GM10847 (cell line): ENCODE results near the gene PPP3R2.

Experiments
- POLR2A ChIP-seq: IDR thresholded peaks from 2 replicates; pipeline ENCODE4 v1.6.1; 2011; ENCODE audit not compliant: insufficient read length; ENCODE audit errors: extremely low read depth

PPP3R2 gene

GRCh38 chr9:101594796-101595195 is at the start of gene PPP3R2:
Gene PPP3R2 (minus strand): TSS chr9:101594969. CDS start chr9:101594921, 48 bp downstream.
- TF ChIP-seq POLR2A: no peak

- no peak for TF ChIP-seq POLR2A
Measured at GRCh38 chr9:101639785-101640665, 45.3 kb upstream of the PPP3R2 start.

DNA sequence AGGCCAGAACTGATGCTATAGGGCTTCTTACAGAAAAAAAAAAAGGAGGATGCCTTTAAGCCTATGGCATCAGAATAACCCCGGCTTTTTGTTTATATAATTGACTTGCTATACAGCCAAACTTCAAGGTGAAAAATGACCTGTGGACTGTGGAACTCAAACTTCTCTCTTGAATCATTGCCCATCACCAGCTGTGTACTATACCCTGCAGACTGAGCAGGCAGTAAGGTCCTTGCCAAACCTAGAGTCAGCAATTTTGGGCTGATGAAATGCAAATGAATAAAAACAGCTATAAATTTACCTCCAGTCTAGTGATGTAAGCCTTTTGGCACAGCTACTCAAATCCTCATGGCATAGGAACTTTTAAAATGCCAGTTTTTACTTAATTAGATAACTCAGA is 44.5 kb upstream of the PPP3R2 start:
- no peak for TF ChIP-seq POLR2A

GRCh38 chr9:101636247-101636646 is 41.5 kb upstream of the PPP3R2 start:
- no peak for TF ChIP-seq POLR2A

DNA sequence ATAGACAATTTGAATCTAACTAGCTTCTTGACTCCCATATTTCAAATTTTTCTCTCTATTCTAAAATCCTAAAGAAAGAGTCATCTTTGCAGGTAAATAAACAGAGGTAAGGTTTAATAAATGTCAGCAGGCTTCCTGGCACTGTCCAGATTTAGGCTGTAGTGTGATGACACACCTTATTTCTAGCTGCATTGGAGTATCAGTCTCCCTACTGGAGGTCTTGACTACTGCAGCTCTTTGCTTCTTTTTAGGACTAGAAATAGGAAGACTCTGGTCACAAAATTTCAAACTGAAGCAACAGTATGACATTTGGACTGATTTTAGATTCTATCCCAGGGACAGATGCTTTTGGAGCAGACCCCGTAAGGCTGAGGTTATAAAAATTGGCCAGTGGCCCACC is 40.7 kb upstream of the PPP3R2 start:
- no peak for TF ChIP-seq POLR2A

DNA sequence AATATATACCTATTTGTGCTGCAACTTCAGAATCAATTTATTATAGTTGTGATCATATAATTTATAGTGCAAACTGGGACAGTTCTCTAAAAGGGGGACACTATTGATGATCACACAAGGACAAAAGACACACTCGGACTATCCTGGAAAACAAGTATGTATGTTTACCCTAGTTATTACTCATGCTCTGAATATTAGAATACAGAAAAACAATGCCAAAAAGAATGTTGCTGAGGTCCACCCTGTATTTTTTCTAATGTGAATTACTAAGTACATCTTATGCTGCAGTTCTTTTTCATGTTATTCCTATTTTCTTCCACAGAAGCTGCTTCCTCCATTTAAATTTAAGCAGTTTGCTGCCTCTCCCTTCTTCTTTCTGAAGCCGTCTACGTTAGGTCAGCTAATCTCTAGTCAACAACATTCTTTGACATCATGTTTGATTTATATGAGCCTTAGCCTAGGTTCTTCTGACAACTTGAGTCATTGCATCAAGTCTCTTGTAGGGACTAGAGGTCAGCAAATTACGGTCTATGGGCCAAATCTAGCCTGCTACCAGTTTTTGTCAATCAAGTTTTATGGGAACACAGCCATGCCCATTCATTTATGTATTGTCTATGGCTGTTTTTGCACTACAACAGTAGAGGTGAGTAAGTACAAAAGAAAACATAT is 40.1 kb upstream of the PPP3R2 start:
- TF ChIP-seq POLR2A: no peak

GRCh38 chr9:101632611-101633010 is 37.8 kb upstream of the PPP3R2 start:
- TF ChIP-seq POLR2A: no peak

GRCh38 chr9:101631892-101632291 is 37.1 kb upstream of the PPP3R2 start:
- TF ChIP-seq POLR2A: no peak

DNA sequence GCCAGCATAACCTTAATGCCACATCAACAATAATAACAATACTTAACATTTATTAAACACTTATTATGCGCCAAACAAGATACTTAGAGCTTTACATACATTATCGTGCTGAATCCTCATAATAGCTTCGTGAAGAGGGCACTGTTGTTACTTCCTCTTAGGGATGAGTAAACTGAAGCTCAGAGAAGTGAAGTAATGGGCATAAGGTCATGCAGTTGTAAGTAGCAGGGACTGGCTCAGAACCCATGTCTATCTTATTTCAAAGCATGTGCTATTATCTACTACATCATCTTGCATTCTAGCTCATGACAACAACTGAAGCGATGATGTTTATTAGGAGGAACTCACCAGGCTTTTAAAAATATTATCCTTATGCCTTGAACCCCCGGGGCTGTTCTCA is 34.9 kb upstream of the PPP3R2 start:
- TF ChIP-seq POLR2A: no peak

DNA sequence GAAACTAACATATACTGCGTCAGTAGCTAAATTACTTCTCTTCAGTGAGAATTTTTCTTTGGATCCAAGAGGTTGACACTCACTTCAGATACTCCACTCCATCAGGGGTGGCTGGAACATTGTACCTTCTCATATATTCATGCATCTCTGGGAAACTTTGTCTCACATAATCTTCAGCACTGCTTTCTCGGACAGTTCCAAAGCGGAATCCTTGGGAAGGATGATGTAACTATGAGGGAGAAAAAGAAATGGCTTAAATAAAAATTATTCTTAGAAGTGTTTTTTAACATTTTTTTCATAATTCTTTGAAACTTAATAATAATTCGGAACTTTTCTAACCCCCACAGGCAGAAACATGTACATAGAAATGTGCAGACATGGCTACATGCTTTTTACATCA is 33.4 kb upstream of the PPP3R2 start:
- no peak for TF ChIP-seq POLR2A

- TF ChIP-seq POLR2A: no peak
Measured at GRCh38 chr9:101626295-101626694, 31.5 kb upstream of the PPP3R2 start.

DNA sequence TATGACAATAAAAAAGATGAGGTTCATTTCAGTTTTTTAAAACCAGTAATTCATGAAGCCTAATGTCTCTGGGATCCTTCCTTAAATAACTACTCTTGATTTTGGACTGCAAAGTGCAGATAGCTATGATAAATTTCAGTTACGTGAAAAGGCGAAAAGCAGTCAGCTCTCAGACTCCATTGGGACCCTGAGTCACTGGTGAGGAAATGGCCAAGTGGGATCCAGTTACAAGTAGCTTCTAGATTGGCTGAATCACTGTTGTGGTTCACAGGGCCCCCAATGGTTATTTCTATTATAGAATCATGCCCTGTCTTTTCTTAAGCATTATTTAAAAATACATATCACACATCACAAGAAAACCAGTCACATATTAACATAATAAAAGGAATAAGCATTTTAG is 31.1 kb upstream of the PPP3R2 start:
- TF ChIP-seq POLR2A: no peak

DNA sequence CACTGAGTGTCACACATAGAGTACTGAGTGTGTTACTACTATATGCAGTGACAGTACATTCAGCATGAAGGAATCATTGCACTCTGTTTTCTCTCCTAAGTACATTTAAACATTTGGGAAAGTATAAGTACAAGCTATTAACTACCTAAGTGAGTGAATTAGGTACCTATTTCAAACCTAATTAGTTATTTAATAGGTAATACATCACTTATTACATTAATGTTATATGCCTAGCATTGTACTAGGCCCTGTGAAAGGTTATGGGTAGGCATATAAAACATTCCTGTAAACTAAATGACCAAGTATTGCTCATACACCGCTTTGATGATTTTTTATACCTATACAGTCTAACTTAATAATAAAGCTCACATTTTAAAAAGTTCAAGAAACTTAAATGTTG is 25.7 kb upstream of the PPP3R2 start:
- no peak for TF ChIP-seq POLR2A

DNA sequence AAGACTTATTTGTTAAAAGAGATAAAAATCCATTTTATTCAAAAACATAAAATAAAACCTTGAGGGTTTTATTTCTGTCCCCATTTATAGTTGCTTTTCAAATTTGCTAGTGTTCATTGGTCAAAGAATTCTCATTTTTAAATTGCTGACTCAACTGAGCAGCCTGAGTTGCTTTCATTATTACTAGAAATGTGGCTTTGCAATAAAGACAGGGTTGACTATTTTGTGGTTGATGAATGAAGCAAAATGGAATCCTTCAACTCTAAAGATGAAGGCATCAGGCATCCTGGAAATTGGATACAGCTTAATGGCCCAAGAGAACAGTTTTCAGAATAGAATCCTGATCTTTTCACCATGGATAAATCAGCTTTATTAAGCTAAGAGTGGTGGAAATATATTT is 23.9 kb upstream of the PPP3R2 start:
- TF ChIP-seq POLR2A: no peak

GRCh38 chr9:101605547-101605946 is 10.8 kb upstream of the PPP3R2 start:
- TF ChIP-seq POLR2A: no peak

- no peak for TF ChIP-seq POLR2A
Measured at GRCh38 chr9:101604296-101604695, 9.5 kb upstream of the PPP3R2 start.

- TF ChIP-seq POLR2A: no peak
Measured at GRCh38 chr9:101601904-101602765, 7.4 kb upstream of the PPP3R2 start.
